ENCODE data around the gene NNMT. TPM values are rescaled to one million over a fixed set of nuclear protein-coding genes. Genes with fewer than 3 reads are reported as not detected.
"Not testable (repeated sequence)": the region's sequence is repeated elsewhere in the genome, so short reads cannot be mapped to it uniquely, and the experiment has no call there.

NNMT gene
- total RNA-seq, 1 experiment from 2014 or later, result 129 TPM

DNA sequence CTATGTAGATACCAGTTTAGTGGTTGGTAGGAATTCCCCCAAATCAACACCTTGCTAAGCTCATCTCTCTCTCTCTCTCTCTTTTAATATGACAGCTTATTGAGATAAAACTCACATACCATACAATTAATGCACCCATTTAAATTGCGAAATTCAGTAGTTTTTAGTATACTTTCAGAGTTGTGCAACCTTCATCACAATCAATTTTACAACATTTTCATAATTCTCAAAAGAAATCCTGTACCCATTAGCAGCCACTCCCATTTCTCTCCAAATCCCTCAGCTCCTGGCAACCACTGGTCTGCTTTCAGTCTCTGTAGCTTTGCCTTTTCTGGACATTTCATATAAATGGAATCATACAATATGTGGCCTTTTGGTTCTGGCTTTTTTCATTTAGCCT, 13.3 kb downstream of the NNMT start:
- no peak for DNase-seq (ENCODE audit: low read depth)

DNA sequence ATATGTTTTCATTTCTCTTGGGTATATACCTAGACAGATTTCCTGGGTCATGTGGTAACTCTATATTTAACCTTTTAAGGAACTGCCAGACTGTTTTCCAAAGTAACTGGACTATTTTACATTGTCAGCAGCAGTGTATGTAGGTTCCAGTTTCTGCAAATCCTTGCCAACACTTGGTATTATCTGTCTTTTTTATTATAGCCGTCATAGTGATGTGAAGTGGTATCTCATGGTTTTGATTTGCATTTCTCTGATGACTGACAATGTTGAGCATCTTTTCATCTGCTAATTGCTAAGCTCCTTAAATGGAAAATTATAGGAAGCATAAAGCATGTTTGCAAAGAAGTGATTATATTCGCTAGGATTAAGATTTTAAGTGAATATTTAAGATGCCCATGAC, 13.9 kb downstream of the NNMT start:
- DNase-seq (ENCODE audit: low read depth), result no peak

DNA sequence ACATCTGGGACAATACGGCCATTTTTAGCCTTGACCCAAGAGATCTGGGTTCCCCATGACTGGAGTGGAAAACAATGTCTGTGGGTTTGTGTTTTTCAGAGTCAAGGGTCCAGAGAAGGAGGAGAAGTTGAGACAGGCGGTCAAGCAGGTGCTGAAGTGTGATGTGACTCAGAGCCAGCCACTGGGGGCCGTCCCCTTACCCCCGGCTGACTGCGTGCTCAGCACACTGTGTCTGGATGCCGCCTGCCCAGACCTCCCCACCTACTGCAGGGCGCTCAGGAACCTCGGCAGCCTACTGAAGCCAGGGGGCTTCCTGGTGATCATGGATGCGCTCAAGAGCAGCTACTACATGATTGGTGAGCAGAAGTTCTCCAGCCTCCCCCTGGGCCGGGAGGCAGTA, 15.7 kb downstream of the NNMT start:
- DNase-seq (ENCODE audit: low read depth), result no peak

DNA sequence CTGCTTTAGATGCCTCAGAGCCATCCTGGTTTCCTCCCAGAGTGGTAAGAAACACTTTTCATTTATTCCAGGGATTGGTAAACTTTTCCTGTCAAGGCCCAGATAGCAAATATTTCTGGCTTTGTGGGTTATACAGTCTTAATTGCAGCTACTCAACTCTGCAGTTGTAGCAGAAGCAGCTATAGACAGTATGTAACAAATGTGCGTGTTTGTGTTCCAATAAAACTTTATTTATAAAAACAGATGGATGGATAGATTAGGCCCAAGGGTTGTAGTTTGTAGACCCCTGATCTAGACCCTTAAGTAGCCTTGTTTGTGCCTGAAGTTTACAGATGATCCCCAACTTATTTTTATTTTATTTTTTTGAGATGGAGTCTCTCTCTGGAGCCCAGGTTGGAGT, 17.9 kb downstream of the NNMT start:
- DNase-seq (ENCODE audit: low read depth), result no peak

DNA sequence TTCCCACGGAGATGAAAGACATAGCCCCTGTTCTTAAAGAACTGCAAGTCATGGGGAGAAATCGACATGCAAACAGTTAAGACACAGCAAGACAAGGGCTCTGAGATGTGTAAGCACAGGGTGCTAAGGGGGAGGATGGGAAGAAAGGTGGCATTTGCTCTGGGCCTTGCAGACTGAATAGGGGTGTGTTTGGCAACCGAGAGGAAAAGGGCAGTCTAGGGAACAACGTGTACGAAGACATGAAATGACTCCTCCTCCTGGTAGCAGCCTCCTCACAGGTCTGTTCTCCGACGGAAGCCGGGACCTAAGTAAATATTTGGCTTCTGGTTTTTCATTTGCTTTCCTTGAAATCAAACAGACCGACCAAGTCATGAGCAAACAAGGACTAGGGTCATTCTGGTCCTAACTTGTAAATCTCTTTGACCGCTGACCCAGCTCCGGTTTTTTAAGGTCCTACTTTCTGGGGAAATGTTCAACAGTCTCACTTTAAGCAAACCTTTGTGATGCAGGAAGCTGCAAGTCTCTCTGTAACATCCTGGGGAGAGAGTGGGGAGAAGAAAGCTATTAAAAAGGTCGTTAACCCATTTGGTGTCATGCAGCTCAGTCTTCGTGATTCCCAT, 19.7 kb downstream of the NNMT start:
- no peak for DNase-seq (ENCODE audit: low read depth)

DNA sequence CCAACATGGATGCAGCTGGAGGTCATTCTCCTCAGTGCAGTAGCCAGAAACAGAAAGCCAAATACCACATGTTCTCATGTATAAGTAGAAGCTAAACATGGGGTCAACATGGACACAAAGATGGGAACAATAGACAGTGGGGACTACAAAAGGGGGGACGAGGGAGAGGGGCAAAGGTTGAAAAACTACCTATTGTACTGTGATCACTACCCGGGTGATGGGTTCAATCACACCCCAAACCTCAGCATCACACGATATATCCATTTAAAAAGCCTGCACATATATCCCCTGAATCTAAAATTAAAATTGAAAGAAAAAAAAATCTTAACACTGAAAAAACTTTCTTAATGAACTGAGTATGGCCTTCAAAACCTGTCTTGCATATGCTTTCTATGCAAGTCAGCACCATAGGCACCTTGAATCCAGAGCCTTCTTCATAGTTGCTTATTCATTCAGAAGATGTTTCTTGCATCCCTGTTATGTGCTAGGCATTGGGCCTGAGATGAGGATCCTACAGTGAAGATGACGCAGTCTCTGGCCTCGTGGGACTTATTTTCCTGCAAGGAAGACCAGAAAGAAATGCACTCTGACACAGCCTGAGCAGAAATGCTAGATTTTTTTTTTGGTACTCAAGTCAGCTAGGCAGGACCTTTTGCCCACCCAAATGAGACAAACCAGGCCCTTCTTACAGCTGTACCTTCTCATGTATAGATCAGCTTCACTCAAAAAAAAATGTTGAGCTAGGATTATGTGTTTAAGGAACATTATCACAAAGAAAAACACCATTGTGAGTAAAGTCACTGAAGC, 21.0 kb downstream of the NNMT start:
- no peak for DNase-seq (ENCODE audit: low read depth)

DNA sequence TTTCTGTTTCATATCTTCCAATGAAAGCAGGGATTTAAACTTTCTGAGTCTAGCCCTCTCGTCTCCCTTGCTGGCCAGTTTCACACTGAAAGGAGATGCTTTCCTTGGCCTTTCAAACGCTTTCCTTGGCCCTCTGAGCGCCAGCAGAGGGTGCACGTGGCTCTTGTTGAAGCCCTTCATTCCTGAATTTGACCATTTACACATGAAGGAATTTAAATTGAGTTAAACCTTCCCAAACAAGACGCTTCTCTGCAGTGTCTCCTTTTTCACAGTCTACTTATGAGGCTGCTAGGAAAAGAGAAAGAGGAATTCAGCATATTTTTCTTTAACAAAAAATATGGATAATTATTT, 21.6 kb downstream of the NNMT start:
- DNase-seq (ENCODE audit: low read depth), result peak; percentile 40

DNA sequence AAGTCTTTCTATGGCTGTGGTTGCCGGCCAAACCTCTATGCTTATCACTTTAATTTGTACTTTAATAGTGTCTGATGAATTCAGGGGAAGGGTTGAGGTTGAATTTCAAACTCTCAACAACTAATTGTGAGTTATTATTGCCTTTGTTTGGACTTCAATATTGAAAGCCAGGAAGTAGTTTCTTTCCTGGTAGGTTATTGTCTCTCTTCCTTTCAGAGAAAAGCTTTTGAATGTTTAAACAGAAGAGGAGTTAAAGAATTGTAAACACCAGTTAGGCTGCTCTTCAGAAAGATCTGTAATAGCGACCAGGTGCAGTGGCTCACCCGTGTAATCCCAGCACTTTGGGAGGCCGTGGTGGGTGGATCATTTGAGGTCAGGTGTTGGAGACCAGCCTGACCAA, 22.2 kb downstream of the NNMT start:
- no peak for DNase-seq (ENCODE audit: low read depth)

DNA sequence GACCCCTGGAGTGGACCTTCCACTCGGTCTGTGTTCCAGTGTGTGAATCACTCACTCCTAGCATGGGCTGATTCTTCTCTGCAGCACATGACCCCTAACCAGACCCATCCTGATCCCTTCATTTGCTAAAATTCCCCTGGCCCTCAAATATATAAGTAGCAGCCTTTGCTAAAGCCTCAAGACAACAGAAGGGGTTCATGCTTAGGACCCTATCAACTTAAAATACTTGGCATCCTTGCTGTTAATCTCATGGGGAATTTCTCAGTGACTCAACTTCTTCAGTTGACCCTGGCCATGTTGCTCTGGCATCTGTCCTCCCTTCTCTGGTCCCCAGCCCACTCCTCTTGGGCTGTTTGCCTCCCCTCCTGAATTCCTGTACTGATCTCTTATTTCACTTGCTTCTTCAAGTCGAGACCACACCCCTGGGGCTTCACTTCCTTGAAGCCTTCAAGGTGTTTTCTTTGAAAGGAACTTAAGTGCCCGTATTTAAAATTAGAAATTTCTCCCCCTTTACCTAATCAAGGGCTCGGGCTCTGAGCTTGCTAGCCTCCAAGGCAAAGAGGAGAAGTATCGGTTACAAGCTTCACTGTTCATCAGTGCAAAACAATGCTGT, 23.6 kb downstream of the NNMT start:
- DNase-seq (ENCODE audit: low read depth), result no peak

DNA sequence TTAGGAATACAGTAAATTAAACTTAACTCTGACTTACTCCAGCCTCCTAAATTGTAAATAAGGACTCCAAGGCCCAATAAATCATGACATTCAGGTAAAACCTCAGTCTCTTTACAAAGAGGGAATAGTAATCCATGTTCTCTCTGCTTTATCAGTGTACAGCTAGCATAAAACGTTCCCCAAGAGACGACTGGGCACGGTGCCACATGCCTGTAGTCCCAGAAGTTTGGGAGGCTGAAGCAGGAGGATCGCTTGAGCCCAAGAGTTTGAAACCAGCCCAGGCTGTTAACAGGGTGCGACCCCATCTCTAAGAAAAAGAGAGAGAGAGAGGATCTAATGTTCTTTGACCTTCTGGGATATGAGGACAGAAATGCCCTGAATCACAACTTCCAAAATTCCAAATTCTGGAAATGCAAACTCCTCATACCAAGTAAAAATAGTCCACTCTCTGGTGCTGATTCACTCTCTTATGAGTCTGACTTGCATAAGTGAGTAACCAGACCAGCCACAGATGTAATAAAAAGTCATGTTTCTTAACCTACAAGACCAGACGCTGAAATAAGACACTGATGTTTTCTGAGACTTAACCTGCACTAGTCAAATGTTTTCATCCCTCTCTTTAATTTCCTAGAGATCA, 25.5 kb downstream of the NNMT start:
- DNase-seq (ENCODE audit: low read depth), result peak; percentile 74

DNA sequence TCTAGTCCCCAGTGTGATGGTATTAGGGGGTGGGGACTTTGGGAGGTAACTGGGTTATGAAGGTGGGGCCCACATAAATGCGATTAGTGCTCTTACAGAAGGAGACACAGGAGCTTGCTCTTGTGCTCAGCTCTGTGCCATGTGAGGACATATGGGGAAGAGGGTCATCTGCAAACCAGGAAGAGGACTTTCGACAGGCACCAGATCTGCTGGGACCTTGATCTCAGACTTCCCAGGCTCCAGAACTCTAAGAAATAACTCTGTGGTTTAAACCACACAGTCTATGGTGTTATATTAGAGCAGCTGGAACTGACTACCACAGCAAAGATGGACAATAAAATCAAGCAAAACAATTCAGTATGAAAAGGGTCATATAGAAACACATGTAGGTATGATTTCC, 26.7 kb downstream of the NNMT start:
- no peak for DNase-seq (ENCODE audit: low read depth)

DNA sequence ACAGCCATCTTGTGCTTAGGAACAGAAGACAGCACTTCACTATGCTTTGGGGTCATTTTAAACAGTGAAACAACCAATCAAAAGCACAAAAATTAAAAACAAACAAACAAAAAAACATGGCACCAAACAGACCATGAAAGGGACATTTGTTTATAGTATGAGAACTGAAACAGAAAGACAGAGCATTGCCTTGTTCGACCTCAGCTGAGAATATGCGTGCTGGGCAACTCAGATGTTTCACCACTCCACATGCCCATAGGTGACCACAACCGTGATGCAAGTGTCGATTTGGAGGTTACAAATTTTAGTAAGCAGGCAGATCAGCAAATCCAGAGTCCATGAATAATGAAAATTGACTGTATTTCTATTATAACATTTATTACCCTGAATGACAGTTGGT, 30.0 kb downstream of the NNMT start:
- DNase-seq (ENCODE audit: low read depth), result no peak

DNA sequence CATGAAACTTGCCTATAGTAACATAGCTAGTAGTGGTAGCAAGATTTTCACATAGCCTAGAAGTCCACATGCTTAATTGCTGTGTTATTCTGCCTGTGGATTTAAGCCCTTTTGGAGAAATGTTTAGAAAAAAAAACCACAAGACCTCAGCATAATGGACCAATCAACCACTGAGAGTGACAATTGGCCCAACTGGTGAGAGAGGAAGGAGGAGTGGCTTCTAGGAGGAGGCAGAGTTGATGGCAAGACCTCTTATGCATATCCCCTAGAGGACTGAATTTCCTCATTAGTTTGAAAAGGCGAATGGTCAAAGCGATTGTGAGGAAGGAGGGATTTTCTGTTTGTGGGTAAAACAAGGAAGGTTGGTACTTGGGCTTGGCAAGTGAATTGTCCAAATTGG, 30.6 kb downstream of the NNMT start:
- DNase-seq (ENCODE audit: low read depth), result peak; percentile 18

DNA sequence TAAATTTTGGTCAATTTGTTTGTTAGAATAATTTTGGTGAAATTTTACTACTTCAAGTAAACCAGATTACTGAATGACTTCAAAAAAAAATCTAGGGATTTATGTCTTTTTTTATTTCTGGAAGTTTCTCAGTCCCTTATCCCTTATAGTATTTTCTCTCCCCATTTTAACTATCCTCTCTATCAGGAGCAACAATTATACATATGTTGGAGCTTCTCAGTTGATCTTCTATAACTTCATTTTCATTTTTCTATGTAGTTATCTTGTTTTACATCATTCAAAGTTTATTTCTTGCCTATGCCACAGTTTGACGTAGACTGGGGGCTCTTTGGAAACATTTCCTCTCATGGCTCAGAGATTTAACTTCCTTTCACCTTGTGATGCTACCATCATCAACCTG, 34.2 kb downstream of the NNMT start:
- DNase-seq (ENCODE audit: low read depth), result no peak

DNA sequence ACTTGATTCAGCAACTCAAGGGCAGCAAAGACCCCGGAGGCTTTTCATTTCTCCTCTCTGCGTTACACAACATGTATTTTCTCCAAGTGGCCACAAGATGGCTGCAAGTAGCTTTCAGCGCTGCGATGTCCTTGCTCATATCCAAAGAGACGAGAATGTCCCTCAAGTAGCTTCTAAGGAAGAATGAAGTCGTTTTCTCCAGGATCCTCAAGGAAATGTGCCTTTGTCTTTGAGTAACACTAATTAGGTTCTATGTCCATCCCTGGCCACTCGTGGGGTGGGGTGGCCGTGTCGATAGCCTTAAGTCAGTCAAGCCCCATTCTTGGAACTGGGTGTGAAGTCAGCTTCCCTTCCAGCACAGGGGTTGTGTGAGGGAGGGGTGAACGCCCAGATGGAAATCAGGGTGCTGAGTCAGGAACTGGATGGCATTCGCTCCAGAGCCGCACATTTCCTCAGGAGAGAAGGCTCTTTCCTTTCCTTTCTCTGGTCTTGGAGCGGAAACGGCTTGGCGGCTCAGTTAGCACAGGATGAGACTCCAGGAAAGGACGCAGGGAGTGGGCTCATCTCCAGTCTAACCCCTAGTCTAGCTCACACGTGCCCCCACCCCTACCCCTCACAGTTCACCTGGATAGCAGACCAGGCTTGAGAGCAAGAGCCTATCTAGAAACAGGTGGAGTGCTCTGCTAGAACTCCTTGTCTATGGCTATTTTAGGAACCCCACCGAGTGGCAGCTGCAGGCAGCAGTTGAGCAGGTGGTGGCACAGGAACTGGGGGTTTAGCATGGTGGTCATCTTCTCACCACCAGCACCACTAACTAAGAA, 44.3 kb downstream of the NNMT start:
- DNase-seq (ENCODE audit: low read depth), result peak; percentile 82

DNA sequence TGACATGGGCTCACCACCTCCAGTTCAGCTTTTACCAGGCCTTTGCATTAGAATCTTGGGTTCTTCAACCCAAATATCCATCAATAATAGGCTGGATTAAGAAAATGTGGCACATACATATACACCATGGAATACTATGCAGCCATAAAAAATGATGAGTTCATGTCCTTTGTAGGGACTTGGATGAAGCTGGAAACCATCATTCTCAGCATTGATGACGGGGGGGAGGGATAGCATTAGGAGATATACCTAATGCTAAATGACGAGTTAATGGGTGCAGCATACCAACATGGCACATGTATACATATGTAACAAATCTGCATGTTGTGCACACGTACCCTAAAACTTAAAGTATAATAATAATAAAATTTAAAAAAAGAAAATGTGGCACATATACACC, 45.5 kb downstream of the NNMT start:
- not testable (repeated sequence) for DNase-seq (ENCODE audit: low read depth)

DNA sequence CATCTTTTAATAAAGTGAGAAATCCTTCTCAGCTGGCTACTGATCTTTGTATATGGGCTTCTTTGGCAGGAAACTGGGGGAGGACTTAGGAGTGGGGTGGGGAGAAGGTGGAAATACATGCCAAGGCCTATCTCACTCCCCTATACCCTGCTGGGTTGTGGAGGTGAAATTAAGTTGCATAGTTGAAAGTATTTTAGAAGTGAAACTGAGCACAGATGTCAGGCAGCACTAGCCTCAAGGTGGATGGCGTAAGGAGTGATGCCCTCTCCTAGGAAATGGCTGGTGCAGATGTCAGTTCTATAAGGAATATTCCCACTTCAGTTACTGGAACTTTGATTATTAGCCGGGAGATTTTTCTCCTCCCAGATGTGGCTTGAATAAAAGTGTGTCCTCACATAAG, 46.3 kb downstream of the NNMT start:
- no peak for DNase-seq (ENCODE audit: low read depth)

DNA sequence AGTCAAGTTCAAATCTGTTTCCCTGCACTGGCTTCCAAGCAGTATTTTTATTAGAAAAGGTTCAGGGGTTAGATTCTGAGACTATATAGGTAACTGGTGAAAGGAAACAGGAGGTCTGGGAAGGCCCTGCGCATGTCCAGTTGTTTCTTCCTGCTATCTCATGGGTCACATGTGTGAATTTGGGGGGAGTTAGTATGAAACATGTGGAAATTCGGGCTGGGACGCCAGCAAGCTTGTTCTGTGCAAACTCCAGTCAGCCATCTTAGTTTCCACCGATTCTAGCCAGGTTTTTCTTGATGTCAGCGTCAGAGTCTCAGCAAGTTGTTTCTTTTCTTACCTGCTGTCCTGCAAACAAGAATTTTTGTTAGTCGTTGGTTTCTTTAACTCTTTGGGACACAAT, 46.8 kb downstream of the NNMT start:
- DNase-seq (ENCODE audit: low read depth), result no peak

DNA sequence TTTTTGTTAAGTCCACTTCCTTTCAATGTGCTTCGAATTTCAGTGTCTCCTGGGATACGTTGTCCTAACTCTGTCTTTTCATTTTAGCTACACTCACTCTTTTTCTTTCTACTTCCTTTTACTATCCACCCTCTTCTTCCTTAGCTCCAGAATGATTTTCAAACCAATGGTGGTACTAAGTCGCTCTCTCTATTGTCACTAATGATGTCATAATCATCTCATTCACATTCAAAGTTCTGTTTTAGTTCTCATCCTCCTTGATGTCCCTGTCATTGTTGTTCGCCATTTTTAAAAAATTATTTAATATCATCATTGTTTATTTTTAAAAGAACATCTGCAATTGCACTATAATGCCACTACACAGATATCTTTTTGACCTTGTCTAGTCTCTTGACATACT, 47.3 kb downstream of the NNMT start:
- no peak for DNase-seq (ENCODE audit: low read depth)

DNA sequence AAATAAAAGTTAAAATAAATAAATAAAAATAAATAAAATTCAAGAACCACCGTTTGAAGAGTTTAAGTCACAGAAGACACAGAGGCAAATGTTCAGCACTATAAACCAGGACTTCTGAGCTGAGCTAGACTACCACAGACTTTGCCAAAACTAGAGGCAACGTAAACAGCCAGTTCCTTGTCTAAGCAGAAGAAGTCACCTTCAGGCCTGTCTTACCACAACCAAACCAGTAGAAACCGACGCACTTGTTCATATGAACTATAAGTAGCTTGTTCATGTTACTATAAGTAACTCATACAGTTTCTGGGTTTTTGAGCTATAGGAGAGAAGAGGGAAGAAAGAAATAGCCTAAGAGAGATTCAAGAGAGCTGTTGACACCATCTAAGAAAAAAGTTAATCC, 48.3 kb downstream of the NNMT start:
- no peak for DNase-seq (ENCODE audit: low read depth)

DNA sequence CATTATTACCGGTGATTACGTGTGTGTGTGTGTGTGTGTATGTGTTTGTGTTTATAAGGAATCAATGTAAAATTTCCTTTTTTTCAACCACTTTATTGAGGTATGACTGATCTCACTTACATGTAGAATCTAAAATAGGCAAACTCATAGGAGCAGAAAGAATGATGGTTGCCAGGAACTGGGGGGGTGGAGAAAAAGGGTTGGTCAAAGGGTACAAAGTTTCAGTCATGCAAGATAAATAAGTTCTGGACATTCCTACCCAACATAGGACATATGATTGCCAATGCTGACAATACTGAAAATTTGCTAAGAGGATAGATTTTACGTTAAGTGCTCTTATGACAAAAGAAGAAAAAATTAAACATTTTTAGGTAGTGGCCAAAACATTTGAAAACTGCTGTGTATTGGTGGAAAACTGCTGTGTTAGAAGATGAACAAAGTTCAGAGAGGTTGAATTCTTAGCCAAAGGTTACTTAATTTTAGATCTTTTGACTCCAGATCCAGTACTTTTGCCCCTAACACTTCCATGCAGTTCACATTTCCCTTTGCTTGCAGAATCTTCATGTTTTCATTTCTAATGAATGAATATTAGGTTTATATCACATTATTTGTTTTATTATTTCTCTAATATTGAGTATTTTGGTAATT, 49.5 kb downstream of the NNMT start:
- no peak for DNase-seq (ENCODE audit: low read depth)
